ENCODE measurements around the gene ROM1.

ROM1 gene

GRCh38 chr11:62603776-62604299 lies 9.2 kb upstream of the ROM1 start:
- peaks cover 68% of the 10 kb centered on the region for H3K36me3 ChIP-seq (ENCODE audit: insufficient read depth, low read length)
- no peaks in the 10 kb centered on the region for H3K9me3 ChIP-seq (ENCODE audit: low read length)
- no peak for TF ChIP-seq EZH2 (IDR thresholded peaks at IDR 0.05; ENCODE audit: borderline replicate concordance, low read length)
- TF ChIP-seq CTCF (IDR thresholded peaks at IDR 0.05; ENCODE audit: low read length): no peak

GRCh38 chr11:62604460-62605120 lies 8.5 kb upstream of the ROM1 start:
- Histone ChIP-seq H3K4me3 (ENCODE audit: low read depth, low read length, poor library complexity, severe bottlenecking) (no peak overlapping the region), H3F3A (ENCODE audit: insufficient read depth, low read length) (no peaks in the 10 kb centered on the region), H3K9ac (ENCODE audit: low read length) (no peak overlapping the region), H3K27ac (ENCODE audit: low read depth, low read length, poor library complexity, severe bottlenecking) (no peak overlapping the region), H3K4me2 (ENCODE audit: low read length) (no peak overlapping the region), H3K27me3 (ENCODE audit: insufficient read depth, low read length) (no peaks in the 10 kb centered on the region), H3K79me2 (ENCODE audit: insufficient read depth, low read length) (peaks cover 18% of the 10 kb centered on the region), H4K20me1 (ENCODE audit: insufficient read depth, low read length) (no peaks in the 10 kb centered on the region), H3K36me3 (ENCODE audit: insufficient read depth, low read length) (peaks cover 66% of the 10 kb centered on the region), H3K4me1 (ENCODE audit: insufficient read depth, low read length, severe bottlenecking) (peaks cover 31% of the 10 kb centered on the region), H3K9me3 (ENCODE audit: low read length) (no peaks in the 10 kb centered on the region), H3K9me2 (ENCODE audit: low read depth, low read length) (no peaks in the 10 kb centered on the region), H2AFZ (ENCODE audit: low read length) (no peak overlapping the region)
- no peak for TF ChIP-seq CTCF (IDR thresholded peaks at IDR 0.05; ENCODE audit: low read length)
- TF ChIP-seq EZH2 (IDR thresholded peaks at IDR 0.05; ENCODE audit: borderline replicate concordance, low read length): no peak

More at GRCh38 chr11:62603776-62604299, 9.2 kb upstream of the ROM1 start:
- Histone ChIP-seq H3K79me2 (ENCODE audit: insufficient read depth, low read length) (peaks cover 21% of the 10 kb centered on the region), H3K27me3 (ENCODE audit: insufficient read depth, low read length) (no peaks in the 10 kb centered on the region), H3K4me1 (ENCODE audit: insufficient read depth, low read length, severe bottlenecking) (peaks cover 35% of the 10 kb centered on the region), H3K9me2 (ENCODE audit: low read depth, low read length) (no peaks in the 10 kb centered on the region), H3K27ac (ENCODE audit: low read depth, low read length, poor library complexity, severe bottlenecking) (no peak overlapping the region), H4K20me1 (ENCODE audit: insufficient read depth, low read length) (no peaks in the 10 kb centered on the region), H2AFZ (ENCODE audit: low read length) (no peak overlapping the region), H3K4me2 (ENCODE audit: low read length) (no peak overlapping the region), H3K4me3 (ENCODE audit: low read depth, low read length, poor library complexity, severe bottlenecking) (no peak overlapping the region), H3K9ac (ENCODE audit: low read length) (no peak overlapping the region), H3F3A (ENCODE audit: insufficient read depth, low read length) (no peaks in the 10 kb centered on the region)

GRCh38 chr11:62605467-62605866 lies 7.6 kb upstream of the ROM1 start:
- H3K27me3 ChIP-seq (ENCODE audit: insufficient read depth, low read length): no peaks in the 10 kb centered on the region
- H3K79me2 ChIP-seq (ENCODE audit: insufficient read depth, low read length): peaks cover 9% of the 10 kb centered on the region
- H3K4me2 ChIP-seq (ENCODE audit: low read length): no peak overlapping the region
- no peak overlapping the region for H2AFZ ChIP-seq (ENCODE audit: low read length)
- H3K9me3 ChIP-seq (ENCODE audit: low read length): no peaks in the 10 kb centered on the region
- H3K9ac ChIP-seq (ENCODE audit: low read length): no peak overlapping the region
- H3K9me2 ChIP-seq (ENCODE audit: low read depth, low read length): no peaks in the 10 kb centered on the region
- no peak overlapping the region for H3K4me3 ChIP-seq (ENCODE audit: low read depth, low read length, poor library complexity, severe bottlenecking)
- no peaks in the 10 kb centered on the region for H4K20me1 ChIP-seq (ENCODE audit: insufficient read depth, low read length)
- H3K36me3 ChIP-seq (ENCODE audit: insufficient read depth, low read length): peaks cover 63% of the 10 kb centered on the region
- H3K4me1 ChIP-seq (ENCODE audit: insufficient read depth, low read length, severe bottlenecking): peaks cover 32% of the 10 kb centered on the region
- no peaks in the 10 kb centered on the region; the same call in 1 of the 2 replicates for H3F3A ChIP-seq (ENCODE audit: insufficient read depth, low read length)
- TF ChIP-seq CTCF (IDR thresholded peaks at IDR 0.05; ENCODE audit: low read length): no peak
- no peak for TF ChIP-seq EZH2 (IDR thresholded peaks at IDR 0.05; ENCODE audit: borderline replicate concordance, low read length)
- no peak overlapping the region for H3K27ac ChIP-seq (ENCODE audit: low read depth, low read length, poor library complexity, severe bottlenecking)
